C4-2B (cell line): Measurements from ENCODE around the gene SARDH.

ENCODE experiments used
- ZFX ChIP-seq: fragments of 450-650 bp; IDR thresholded peaks from 2 replicates; pipeline ENCODE4 v1.6.1; 2017
- TF ChIP-seq, protein P1 (sequence below): fragments of 450-650 bp; conservative IDR thresholded peaks from 2 replicates; pipeline ENCODE4 v1.5.1; 2017; ENCODE audit warnings: mild to moderate bottlenecking

DNA sequence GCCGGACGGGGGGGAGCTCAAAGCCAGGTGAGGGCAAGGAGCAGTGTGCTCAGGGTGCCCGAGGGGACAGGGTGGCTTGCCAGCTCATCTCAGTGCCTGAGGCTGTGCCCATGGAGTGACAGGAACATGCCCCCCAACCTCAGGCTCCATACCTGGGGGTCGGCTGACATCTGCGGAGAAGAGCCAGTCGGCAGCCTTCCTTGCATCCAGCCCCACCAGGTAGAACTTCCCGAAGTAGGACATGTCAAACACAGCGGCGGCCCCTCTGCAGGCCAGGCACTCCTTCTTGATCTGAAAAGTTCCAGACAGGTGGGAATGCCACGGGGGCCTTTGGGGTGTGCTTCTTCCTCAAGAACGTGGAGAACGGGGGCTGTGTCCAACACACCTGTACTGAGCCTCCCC lies 42.1 kb downstream of the SARDH start:
- TF ChIP-seq, protein P1, sequence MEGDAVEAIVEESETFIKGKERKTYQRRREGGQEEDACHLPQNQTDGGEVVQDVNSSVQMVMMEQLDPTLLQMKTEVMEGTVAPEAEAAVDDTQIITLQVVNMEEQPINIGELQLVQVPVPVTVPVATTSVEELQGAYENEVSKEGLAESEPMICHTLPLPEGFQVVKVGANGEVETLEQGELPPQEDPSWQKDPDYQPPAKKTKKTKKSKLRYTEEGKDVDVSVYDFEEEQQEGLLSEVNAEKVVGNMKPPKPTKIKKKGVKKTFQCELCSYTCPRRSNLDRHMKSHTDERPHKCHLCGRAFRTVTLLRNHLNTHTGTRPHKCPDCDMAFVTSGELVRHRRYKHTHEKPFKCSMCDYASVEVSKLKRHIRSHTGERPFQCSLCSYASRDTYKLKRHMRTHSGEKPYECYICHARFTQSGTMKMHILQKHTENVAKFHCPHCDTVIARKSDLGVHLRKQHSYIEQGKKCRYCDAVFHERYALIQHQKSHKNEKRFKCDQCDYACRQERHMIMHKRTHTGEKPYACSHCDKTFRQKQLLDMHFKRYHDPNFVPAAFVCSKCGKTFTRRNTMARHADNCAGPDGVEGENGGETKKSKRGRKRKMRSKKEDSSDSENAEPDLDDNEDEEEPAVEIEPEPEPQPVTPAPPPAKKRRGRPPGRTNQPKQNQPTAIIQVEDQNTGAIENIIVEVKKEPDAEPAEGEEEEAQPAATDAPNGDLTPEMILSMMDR = no peak
- no peak for TF ChIP-seq ZFX
